CD4-positive, alpha-beta T cell treated with Interleukin-15 for 1 hour (primary cell): ENCODE results near the gene SPAG4.

ENCODE experiments used
- DNase-seq: peaks from one replicate; pipeline ENCODE4 v3.0.0-alpha.2; 2020

SPAG4 gene

DNA sequence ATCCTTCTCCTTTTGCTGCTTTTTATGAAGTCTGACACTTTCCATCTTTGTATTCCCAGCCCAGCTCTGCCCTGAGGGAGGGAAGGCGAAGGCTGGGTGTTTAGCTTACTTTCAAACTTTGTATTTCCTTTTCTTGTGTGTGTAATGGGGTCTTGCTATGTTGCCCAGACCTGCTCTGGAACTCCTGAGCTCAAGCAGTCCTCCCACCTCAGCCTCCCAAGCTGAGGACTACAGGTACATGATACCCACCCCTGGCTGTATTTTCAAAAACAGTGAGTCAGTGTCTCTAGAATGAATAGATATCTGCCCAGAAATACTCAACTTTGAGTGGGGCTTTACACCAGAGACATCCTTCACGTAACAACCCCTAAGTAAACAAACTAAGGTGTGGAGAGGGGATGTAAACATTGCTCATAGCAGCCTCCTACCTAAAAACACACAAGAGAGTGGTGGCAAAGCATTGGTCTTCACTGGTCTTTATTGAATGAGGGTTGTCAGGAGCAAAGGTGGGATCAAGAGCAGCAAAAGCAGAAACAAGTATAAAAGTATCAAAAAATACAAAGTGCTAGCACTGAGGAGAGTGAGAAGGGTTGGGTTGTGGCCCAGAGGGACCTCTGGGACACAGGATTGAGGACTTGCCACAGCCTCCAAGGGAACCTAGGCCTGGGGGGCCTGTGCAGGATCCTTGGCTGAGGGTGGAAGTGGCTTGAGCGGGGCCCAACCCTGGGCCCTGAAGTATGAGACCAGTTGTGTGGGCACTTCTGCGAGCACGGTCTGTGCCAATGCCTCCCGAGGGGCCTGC lies 10.2 kb downstream of the SPAG4 start:
- no peak for DNase-seq

DNA sequence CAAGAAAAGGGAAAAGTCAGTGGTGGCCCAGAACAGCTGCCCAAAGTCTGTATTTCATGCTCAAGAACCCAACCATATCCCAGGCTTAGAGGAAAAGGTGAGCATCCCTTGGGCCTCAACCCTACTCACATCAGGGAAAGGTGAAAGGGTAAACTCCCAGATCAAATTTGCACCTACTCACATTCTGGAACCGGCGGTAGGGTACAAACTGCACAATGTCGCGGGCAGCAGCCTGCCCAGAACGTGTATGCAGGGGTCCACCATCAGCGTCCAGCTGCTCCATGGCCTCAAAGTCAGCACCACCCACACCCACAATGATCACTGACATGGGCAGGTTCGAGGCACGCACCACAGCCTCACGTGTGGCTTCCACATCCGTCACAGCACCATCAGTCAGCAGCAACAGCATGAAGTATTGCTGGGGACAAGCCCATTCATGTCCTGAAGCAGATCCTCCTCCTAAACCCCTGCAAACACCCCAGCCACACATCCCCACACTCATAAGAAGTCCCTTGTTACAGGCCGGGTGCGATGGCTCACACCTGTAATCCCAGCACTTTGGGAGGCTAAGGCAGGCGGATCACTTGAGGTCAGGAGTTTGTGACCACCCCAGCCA lies 10.9 kb downstream of the SPAG4 start:
- no peak for DNase-seq

GRCh38 chr20:35627121-35627520 lies 11.5 kb downstream of the SPAG4 start:
- DNase-seq: no peak

DNA sequence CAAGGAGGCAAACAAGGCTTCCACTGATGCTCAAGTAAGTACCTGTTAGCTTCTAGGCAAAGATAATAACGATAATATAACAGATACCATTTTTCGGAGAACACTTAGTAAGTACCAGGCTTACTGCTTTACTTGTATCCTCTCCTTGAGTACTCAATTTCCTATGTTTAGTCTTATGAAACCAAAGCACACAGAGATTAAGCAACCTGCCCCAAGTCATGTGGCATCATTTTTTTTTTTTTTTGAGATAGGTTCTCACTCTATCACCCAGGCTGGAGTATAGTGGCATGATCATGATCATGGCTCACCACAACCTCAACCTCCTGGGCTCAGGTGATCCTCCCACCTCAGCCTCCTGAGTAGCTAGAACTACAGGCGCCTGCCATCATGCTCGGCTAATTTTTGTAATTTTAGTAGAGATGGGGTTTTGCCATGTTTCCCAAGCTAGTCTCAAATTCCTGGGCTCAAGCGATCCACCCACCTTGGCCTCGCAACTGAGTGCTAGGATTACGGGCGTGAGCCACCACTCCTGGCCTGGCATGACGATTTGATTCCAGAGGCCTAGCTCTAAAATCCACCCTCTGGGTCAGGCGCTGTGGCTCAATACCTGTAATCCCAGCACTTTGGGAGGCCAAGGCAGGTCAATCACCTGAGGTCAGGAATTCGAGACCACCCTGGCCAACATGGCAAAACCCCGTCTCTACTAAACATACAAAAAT lies 14.0 kb downstream of the SPAG4 start:
- DNase-seq: no peak

GRCh38 chr20:35630636-35631035 lies 15.0 kb downstream of the SPAG4 start:
- DNase-seq: no peak

DNA sequence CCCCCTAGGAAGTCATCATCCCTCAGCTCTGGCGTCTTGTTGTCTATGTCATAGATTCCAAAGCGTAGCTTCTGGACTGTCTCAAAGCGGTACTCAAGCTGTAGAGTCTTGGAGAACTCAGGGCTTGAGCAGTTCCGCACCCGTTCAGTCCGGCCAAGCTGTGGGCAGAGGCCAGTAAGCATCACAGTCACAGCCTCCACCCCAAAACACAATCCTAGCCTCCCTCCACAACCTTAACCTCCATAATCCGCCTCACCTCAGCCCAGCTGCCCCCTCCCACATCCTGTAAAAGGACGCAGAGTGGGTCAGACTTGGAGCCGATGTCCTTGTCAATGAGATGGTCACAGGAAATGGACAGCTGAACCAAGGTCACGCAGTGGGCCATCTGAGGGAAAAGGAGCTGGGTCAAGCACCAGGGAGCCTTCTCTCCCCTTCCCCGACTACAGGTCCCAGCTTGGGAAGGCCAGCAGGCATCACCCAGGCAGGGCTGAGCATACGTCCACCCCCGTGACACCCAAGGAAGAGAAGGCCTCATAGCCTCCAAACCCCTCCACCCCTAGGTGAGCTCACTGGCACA lies 17.0 kb downstream of the SPAG4 start:
- DNase-seq: no peak

GRCh38 chr20:35635652-35636051 lies 20.0 kb downstream of the SPAG4 start:
- DNase-seq: no peak

DNA sequence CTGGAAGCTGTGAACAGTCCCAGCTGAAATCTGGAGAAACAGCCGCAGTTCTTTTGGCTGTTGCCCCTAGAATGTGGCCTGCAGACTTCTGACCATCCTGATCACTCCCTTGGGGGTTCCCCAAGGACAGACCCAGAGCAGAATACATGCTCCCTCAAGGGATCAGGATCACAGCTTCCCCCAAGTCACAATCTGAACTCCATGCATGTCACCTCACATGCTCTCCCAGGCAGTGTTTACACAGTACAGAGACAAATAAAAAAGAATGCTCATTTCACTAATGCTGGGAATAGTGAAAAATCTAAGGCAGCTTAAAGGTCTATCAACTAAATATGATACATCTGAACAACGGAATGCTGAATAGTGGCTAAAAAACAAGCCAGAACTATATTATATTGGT lies 20.5 kb downstream of the SPAG4 start:
- DNase-seq: no peak

GRCh38 chr20:35637276-35637675 lies 21.6 kb downstream of the SPAG4 start:
- no peak for DNase-seq

DNA sequence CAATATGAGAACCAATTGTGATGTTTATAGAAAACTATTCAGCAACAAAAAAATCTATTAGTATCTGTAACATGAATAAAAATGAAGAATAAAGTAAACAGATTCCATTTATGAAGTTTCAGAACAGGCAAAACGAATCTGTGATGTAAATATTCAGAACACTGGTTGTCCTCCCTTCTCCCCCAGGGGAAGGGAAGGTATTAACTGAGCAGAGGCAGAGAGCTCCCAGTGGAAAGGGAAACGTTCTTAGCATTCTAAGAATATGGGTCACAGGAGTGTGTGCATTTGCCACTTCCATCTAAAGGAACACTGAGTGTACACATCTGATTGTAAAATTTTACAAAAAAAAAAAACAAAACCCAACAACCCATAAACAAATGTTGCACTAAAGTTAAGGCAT lies 23.1 kb downstream of the SPAG4 start:
- no peak for DNase-seq

GRCh38 chr20:35640724-35641123 lies 25.1 kb downstream of the SPAG4 start:
- no peak for DNase-seq

GRCh38 chr20:35641743-35642142 lies 26.1 kb downstream of the SPAG4 start:
- DNase-seq: no peak

DNA sequence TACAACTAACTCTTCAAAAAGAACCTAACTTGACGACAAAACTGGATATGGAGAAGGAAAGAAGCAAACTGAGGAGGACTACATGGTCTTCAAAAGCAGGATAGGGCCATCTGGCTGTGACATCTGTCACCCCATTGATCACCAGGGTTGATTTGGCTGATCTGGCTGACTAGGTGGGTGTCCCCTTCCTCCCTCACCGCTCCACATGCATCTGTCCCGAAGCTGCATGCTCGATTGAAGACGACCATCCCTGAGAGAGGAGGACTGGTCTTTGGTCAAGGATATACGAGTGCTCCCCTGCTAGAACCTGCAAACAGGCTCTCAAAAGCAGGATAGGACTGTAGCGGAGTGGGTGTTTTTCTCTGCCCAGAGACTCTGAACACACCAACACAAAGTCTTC lies 27.4 kb downstream of the SPAG4 start:
- DNase-seq: no peak

DNA sequence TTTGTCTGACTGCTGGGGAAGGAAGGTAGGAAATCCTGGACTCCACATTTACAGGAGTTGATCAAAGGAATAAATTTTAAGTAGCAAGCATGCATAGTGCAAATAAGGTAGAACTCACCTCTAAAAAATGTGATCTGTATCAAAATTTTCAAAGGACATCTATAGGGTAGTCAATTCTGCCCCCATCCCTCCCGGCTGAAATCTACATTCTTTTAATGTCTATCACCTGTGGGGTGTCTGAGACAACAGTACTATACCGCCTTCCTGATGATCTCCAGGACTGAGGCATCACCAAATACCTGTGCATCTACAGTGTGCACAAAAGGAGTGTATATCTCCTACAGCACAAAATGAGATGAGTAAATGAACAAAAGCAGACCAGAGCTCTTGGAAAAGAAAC lies 29.2 kb downstream of the SPAG4 start:
- DNase-seq: no peak

GRCh38 chr20:35648836-35649235 lies 33.2 kb downstream of the SPAG4 start:
- no peak for DNase-seq

DNA sequence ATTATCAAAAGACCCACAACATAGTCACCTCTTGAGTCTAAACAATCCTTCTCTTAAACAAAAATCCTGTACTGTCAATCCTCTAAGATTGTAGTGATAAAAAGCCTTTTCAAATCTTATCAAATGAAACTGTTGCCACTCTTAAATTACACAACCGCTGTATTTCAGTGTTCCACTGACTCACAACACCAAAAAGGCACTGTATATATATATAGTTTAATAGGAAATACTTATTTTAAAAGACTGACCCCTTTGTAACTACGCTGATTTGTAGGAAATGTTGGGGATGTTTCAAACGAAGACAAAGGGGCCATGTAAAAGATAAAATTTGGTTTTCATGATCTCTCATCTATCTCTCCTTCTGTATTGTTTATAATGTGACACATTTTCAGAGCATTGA lies 35.0 kb downstream of the SPAG4 start:
- DNase-seq: no peak

- DNase-seq: no peak
These were observed 36.3 kb downstream of the SPAG4 start for GRCh38 chr20:35651958-35652357.

- DNase-seq: no peak
These were observed 37.2 kb downstream of the SPAG4 start for GRCh38 chr20:35652641-35653429.

DNA sequence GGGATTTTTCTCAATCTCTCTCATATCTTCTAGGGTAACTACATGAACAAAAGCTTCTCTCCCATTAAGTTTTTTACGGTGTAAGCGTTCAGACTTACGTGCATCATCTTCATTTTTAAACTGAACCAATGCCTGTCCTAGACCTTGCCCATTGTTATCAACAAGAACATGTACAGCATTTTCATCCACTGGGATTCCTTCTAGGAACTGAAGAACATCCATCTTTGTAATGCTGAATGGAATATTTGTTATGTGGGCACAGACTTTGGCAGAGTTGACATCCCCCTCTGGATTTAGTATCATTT lies 37.8 kb downstream of the SPAG4 start:
- DNase-seq: no peak

DNA sequence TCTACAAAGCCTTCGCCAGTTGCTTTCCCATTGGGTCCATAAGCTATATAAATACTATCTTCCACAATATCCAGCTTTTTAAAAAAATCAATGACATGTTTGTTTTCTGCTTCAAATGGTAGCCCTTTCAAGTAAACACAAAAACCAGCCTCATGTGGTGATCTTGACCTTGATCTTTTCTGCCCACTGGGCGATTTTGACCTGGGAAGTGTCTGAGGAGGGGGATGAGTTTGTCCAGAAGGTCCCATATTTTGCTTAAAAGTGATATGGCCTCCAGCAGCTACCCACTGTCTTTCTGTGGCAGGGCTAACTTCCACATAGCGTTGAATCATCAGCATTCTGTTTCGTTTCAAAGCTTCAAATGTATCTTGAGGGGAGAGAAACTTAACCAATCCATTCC lies 38.3 kb downstream of the SPAG4 start:
- no peak for DNase-seq

- DNase-seq: no peak
These were observed 38.8 kb downstream of the SPAG4 start for GRCh38 chr20:35654415-35654814.

- no peak for DNase-seq
These were observed 41.6 kb downstream of the SPAG4 start for GRCh38 chr20:35657271-35657670.
